ENCODE data around the gene GSE1.

GSE1 gene

GRCh38 chr16:85620374-85620773 lies 7.3 kb downstream of the GSE1 start:
- DNase-seq (ENCODE audit: low read depth): no peak
- H3K4me3 ChIP-seq (ENCODE audit: low read depth, low read length): no peak overlapping the region
- no peak for TF ChIP-seq CTCF (IDR thresholded peaks at IDR 0.05; ENCODE audit: insufficient read depth, low read depth, low read length, missing control alignments)

GRCh38 chr16:85621698-85622428 lies 8.7 kb downstream of the GSE1 start:
- DNase-seq (ENCODE audit: low read depth): no peak
- TF ChIP-seq CTCF (IDR thresholded peaks at IDR 0.05; ENCODE audit: insufficient read depth, low read depth, low read length, missing control alignments): no peak
- no peak overlapping the region for H3K4me3 ChIP-seq (ENCODE audit: low read depth, low read length)

- no peak for TF ChIP-seq CTCF (IDR thresholded peaks at IDR 0.05; ENCODE audit: insufficient read depth, low read depth, low read length, missing control alignments)
- no peak for DNase-seq (ENCODE audit: low read depth)
- no peak overlapping the region for H3K4me3 ChIP-seq (ENCODE audit: low read depth, low read length)
Observed at GRCh38 chr16:85622683-85623082, 9.6 kb downstream of the GSE1 start.

- no peak overlapping the region for H3K4me3 ChIP-seq (ENCODE audit: low read depth, low read length)
- TF ChIP-seq CTCF (IDR thresholded peaks at IDR 0.05; ENCODE audit: insufficient read depth, low read depth, low read length, missing control alignments): no peak
- DNase-seq (ENCODE audit: low read depth): no peak
Observed at GRCh38 chr16:85623250-85623649, 10.1 kb downstream of the GSE1 start.

- DNase-seq (ENCODE audit: low read depth): no peak
- no peak overlapping the region for H3K4me3 ChIP-seq (ENCODE audit: low read depth, low read length)
- no peak for TF ChIP-seq CTCF (IDR thresholded peaks at IDR 0.05; ENCODE audit: insufficient read depth, low read depth, low read length, missing control alignments)
Observed at GRCh38 chr16:85623997-85624601, 11.0 kb downstream of the GSE1 start.

GRCh38 chr16:85624646-85625045 lies 11.5 kb downstream of the GSE1 start:
- DNase-seq (ENCODE audit: low read depth): no peak
- no peak for TF ChIP-seq CTCF (IDR thresholded peaks at IDR 0.05; ENCODE audit: insufficient read depth, low read depth, low read length, missing control alignments)
- no peak overlapping the region for H3K4me3 ChIP-seq (ENCODE audit: low read depth, low read length)

GRCh38 chr16:85625053-85625452 lies 11.9 kb downstream of the GSE1 start:
- no peak for DNase-seq (ENCODE audit: low read depth)
- H3K4me3 ChIP-seq (ENCODE audit: low read depth, low read length): no peak overlapping the region
- TF ChIP-seq CTCF (IDR thresholded peaks at IDR 0.05; ENCODE audit: insufficient read depth, low read depth, low read length, missing control alignments): no peak
